Type B pancreatic cell (in vitro differentiated cells): ENCODE results near the gene RGMB. TPM values are rescaled to one million over a fixed set of nuclear protein-coding genes. Genes with fewer than 3 reads are reported as not detected.
A peak's percentile ranks its signal among the peaks of the same experiment; 100 is the strongest.

Experiments used
- DNase-seq: peaks from one replicate; pipeline ENCODE4 v3.0.0; 2021; ENCODE audit warnings: mixed read lengths; ENCODE audit not compliant: unreplicated experiment; ENCODE audit errors: extremely low spot score
- H3K27ac Mint-ChIP-seq: 2 replicates; pipeline ENCODE4 v1.8.0; 2021; ENCODE audit warnings: mild to moderate bottlenecking, mixed read lengths
- H3K27me3 Mint-ChIP-seq: 2 replicates; pipeline ENCODE4 v1.8.0; 2021; ENCODE audit warnings: mixed read lengths
- H3K36me3 Mint-ChIP-seq: 2 replicates; pipeline ENCODE4 v1.8.0; 2021; ENCODE audit warnings: mixed read lengths
- H3K4me1 Mint-ChIP-seq: one replicate; pipeline ENCODE4 v1.8.0; 2021; ENCODE audit warnings: mixed read lengths; ENCODE audit not compliant: unreplicated experiment
- H3K4me3 Mint-ChIP-seq: 2 replicates; pipeline ENCODE4 v1.8.0; 2021; ENCODE audit warnings: mild to moderate bottlenecking, mixed read lengths
- H3K9me3 Mint-ChIP-seq: 2 replicates; pipeline ENCODE4 v1.8.0; 2021; ENCODE audit warnings: mixed read lengths
- total RNA-seq: library from RNA; stranded (reverse); gene quantifications from 2 replicates; pipeline ENCODE4 v1.2.1, GENCODE V29; 2021; ENCODE audit warnings: low replicate concordance
- TF ChIP-seq, protein P1 (sequence below): fragments of 200-600 bp; sonication (generic); conservative IDR thresholded peaks from 2 replicates; pipeline ENCODE4 v1.5.0; 2021; ENCODE audit warnings: antibody characterized with exemption, mild to moderate bottlenecking

Gene RGMB
- total RNA-seq, 1 donor from 2014 or later = 36.5 TPM

DNA sequence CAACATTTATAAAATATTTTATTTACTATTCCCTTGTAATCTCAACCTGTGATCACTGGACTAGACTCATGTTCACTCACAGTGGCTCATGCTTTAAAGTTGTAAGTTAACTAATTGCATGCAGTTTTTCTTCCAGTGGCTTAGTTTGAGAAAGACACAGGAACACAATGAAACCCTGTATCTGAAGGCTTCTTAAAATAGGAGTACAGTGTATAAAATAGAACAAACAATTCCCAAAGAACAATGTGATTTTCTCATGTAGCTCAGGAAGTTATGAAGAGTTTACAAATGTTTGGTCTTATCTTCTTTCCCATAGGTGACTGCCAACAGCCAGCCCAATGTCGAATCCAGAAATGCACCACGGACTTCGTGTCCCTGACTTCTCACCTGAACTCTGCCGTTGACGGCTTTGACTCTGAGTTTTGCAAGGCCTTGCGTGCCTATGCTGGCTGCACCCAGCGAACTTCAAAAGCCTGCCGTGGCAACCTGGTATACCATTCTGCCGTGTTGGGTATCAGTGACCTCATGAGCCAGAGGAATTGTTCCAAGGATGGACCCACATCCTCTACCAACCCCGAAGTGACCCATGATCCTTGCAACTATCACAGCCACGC lies 5.9 kb downstream of the RGMB start:
- TF ChIP-seq, protein P1, sequence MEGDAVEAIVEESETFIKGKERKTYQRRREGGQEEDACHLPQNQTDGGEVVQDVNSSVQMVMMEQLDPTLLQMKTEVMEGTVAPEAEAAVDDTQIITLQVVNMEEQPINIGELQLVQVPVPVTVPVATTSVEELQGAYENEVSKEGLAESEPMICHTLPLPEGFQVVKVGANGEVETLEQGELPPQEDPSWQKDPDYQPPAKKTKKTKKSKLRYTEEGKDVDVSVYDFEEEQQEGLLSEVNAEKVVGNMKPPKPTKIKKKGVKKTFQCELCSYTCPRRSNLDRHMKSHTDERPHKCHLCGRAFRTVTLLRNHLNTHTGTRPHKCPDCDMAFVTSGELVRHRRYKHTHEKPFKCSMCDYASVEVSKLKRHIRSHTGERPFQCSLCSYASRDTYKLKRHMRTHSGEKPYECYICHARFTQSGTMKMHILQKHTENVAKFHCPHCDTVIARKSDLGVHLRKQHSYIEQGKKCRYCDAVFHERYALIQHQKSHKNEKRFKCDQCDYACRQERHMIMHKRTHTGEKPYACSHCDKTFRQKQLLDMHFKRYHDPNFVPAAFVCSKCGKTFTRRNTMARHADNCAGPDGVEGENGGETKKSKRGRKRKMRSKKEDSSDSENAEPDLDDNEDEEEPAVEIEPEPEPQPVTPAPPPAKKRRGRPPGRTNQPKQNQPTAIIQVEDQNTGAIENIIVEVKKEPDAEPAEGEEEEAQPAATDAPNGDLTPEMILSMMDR = no peak
- H3K4me3 Mint-ChIP-seq = no peak overlapping the region
- H3K27ac Mint-ChIP-seq = no peak overlapping the region
- no peak for DNase-seq
- peaks cover 37% of the 10 kb centered on the region for H3K4me1 Mint-ChIP-seq
- peaks cover 29% of the 10 kb centered on the region for H3K36me3 Mint-ChIP-seq
- H3K9me3 Mint-ChIP-seq = no peaks in the 10 kb centered on the region
- no peaks in the 10 kb centered on the region for H3K27me3 Mint-ChIP-seq

DNA sequence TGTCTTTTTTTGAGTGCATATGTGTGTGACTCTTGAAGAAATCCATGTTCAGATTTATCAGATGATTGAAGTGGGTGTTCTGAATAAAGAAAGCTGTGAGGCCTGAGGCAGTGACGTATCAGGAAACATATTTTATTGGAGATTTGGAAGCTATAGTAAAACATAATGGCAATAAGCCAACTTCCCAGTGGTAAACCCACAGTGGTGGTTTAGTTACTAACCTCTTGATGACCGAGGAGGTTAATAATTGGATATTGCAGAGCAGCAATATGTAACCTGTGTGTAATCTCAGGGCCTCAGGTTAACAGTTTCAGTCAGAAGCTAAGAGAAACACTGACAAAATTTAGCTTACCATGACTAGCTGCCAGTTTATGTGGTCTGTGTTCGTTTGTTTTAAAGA lies 6.9 kb downstream of the RGMB start:
- H3K4me1 Mint-ChIP-seq = peaks cover 41% of the 10 kb centered on the region
- H3K36me3 Mint-ChIP-seq = peaks cover 29% of the 10 kb centered on the region
- TF ChIP-seq, protein P1 = no peak
- H3K27ac Mint-ChIP-seq = no peak overlapping the region
- no peaks in the 10 kb centered on the region for H3K27me3 Mint-ChIP-seq
- no peaks in the 10 kb centered on the region for H3K9me3 Mint-ChIP-seq
- DNase-seq = no peak
- peak overlapping the region; percentile 7 for H3K4me3 Mint-ChIP-seq

DNA sequence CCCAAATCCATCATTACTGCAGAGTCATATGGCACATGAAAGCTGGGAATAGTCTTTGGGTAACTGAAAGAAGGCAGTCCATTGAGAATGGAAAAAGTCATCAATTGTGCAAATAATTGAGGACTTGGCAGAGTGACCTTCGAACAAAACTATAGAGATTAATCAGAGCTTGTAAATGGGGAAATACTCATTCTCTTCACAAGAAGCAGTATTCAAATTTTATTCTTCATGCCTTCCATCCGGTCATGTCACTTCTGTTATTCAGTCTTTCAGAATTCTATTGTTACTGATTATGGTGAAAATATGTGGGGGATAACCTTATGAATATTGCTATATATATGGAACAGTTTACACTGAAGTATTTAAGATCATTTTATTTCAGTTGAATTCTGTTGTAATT lies 8.1 kb downstream of the RGMB start:
- TF ChIP-seq, protein P1 = no peak
- Mint-ChIP-seq H3K27ac (no peak overlapping the region), H3K9me3 (no peaks in the 10 kb centered on the region), H3K4me3 (no peak overlapping the region), H3K4me1 (peaks cover 41% of the 10 kb centered on the region), H3K36me3 (peaks cover 27% of the 10 kb centered on the region), H3K27me3 (no peaks in the 10 kb centered on the region)
- DNase-seq = no peak

DNA sequence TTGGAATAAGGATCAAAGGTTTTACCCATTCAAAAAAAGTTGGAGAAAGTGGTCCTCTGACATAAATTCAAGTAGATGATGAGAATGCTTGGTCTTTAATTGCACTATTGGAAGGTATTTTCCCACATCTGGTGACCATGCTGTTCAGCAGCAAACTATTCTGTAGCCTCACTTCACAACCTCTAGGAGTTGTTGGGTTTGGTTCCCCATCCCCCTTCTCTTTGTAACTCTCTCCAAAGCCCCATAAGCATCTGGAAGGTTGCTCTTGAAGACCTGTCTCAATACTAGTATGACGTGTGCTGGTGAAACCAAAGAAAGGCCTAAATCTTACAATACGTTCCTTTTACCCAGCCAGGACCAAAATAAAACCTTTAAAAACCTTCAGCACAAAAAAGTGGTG lies 8.5 kb downstream of the RGMB start:
- Mint-ChIP-seq H3K27ac (no peak overlapping the region), H3K9me3 (no peaks in the 10 kb centered on the region), H3K36me3 (peaks cover 29% of the 10 kb centered on the region), H3K27me3 (no peaks in the 10 kb centered on the region), H3K4me1 (peaks cover 44% of the 10 kb centered on the region), H3K4me3 (no peak overlapping the region)
- TF ChIP-seq, protein P1 = no peak
- no peak for DNase-seq

DNA sequence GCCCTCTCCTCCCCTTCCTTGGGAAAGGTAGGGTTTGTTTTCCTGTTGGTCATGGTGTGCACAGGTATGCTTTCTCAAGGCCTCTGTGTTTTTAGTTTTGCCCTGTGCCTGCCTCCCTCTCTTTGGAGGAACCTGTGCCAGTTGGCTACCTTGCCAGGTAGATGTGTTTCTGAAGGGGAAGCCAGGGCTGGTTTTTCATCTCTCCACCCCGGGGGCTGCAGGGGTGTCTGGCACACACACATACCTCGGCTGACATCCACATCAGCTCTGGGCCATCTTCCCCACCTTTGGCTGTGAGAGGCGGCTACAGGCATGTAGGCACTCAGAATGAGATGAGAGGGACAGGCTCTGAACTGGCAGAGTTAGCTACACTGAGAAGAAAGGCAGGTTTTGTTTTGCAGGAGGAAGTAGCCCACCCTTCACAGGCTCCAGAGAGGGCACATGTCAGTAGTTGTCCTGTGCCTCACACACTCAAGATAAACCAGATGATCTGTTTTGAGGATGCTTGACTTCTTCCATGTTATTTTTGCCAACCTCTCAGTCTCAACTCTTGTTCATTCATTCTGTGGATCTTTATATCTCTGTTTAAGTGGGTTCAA lies 9.7 kb downstream of the RGMB start:
- Mint-ChIP-seq H3K36me3 (peaks cover 29% of the 10 kb centered on the region), H3K27me3 (no peaks in the 10 kb centered on the region), H3K27ac (no peak overlapping the region), H3K9me3 (no peaks in the 10 kb centered on the region), H3K4me3 (no peak overlapping the region), H3K4me1 (peaks cover 48% of the 10 kb centered on the region)
- DNase-seq = no peak
- TF ChIP-seq, protein P1 = no peak
